Measurements from ENCODE around the gene RNGTT. TPM values are rescaled to one million over a fixed set of nuclear protein-coding genes. Genes with fewer than 3 reads are reported as not detected.

Gene RNGTT
- total and polyA plus RNA-seq, 10 of the 15 experiments (the other 5 are each of a cell fraction or from before 2014, with no cell fraction given), result 7.7 to 30.4 (median 22.2) TPM

- TF ChIP-seq EGR1 (IDR thresholded peaks at IDR 0.05; ENCODE audit: borderline replicate concordance in 1 of 2, low read depth in 2 of 2, low read length in 2 of 2) (0 out of 3 replicates have a peak, but pooled peaks of 1 of the 2 experiments have one; percentile 19), ATF2 (IDR thresholded peaks at IDR 0.05; ENCODE audit: low read length) (no peak), KLF5 (IDR thresholded peaks at IDR 0.05; ENCODE audit: partially characterized antibody) (peak; percentile 9), RELA (IDR thresholded peaks at IDR 0.05; ENCODE audit: borderline replicate concordance, partially characterized antibody) (no peak), CHD4 (IDR thresholded peaks at IDR 0.05) (no peak), ZNF687 (IDR thresholded peaks at IDR 0.05) (0 out of 2 replicates have a peak, but pooled peaks have one; percentile 54), NFYA (IDR thresholded peaks at IDR 0.05; ENCODE audit: borderline replicate concordance, low read depth, low read length) (no peak), BCL11A (IDR thresholded peaks at IDR 0.05; ENCODE audit: low read depth, low read length) (no peak), NRF1 (conservative IDR thresholded peaks at IDR 0.05; ENCODE audit: low read depth, low read length) (peak; percentile 36; the same call in 1 of the 2 replicates), HDGF (IDR thresholded peaks at IDR 0.05) (peak; percentile 92), GABPA (IDR thresholded peaks at IDR 0.05; ENCODE audit: low read depth) (peak; percentile 81), NFIC (IDR thresholded peaks at IDR 0.05; ENCODE audit: low read depth, low read length) (no peak), NFXL1 (IDR thresholded peaks at IDR 0.05; ENCODE audit: borderline replicate concordance) (no peak)
- TF ChIP-seq, protein P1, sequence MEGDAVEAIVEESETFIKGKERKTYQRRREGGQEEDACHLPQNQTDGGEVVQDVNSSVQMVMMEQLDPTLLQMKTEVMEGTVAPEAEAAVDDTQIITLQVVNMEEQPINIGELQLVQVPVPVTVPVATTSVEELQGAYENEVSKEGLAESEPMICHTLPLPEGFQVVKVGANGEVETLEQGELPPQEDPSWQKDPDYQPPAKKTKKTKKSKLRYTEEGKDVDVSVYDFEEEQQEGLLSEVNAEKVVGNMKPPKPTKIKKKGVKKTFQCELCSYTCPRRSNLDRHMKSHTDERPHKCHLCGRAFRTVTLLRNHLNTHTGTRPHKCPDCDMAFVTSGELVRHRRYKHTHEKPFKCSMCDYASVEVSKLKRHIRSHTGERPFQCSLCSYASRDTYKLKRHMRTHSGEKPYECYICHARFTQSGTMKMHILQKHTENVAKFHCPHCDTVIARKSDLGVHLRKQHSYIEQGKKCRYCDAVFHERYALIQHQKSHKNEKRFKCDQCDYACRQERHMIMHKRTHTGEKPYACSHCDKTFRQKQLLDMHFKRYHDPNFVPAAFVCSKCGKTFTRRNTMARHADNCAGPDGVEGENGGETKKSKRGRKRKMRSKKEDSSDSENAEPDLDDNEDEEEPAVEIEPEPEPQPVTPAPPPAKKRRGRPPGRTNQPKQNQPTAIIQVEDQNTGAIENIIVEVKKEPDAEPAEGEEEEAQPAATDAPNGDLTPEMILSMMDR (IDR thresholded peaks at IDR 0.05 in 2 of 3, conservative IDR thresholded peaks at IDR 0.05 in 1 of 3; ENCODE audit: control insufficient read depth in 2 of 3, extremely low read depth in 1 of 3, insufficient read depth in 1 of 3, low read depth in 3 of 3, low read length in 3 of 3), result no peak
- TF ChIP-seq, protein P2, sequence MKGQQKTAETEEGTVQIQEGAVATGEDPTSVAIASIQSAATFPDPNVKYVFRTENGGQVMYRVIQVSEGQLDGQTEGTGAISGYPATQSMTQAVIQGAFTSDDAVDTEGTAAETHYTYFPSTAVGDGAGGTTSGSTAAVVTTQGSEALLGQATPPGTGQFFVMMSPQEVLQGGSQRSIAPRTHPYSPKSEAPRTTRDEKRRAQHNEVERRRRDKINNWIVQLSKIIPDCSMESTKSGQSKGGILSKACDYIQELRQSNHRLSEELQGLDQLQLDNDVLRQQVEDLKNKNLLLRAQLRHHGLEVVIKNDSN (IDR thresholded peaks at IDR 0.05; ENCODE audit: borderline replicate concordance, extremely low read length, insufficient read depth, low read depth, low read length), result no peak
- TF ChIP-seq, protein P3, sequence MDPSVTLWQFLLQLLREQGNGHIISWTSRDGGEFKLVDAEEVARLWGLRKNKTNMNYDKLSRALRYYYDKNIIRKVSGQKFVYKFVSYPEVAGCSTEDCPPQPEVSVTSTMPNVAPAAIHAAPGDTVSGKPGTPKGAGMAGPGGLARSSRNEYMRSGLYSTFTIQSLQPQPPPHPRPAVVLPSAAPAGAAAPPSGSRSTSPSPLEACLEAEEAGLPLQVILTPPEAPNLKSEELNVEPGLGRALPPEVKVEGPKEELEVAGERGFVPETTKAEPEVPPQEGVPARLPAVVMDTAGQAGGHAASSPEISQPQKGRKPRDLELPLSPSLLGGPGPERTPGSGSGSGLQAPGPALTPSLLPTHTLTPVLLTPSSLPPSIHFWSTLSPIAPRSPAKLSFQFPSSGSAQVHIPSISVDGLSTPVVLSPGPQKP (IDR thresholded peaks at IDR 0.05; ENCODE audit: low read depth, low read length), result peak; percentile 64
Observed at GRCh38 chr6:88963139-88964090, at the start of gene RNGTT (continued).
